HG03097 (cell line): ENCODE data around the gene COTL1.
"Not testable (repeated sequence)": the region's sequence is repeated elsewhere in the genome, so short reads cannot be mapped to it uniquely, and the experiment has no call there.

ENCODE experiments used
- ATAC-seq: cut with Tn5 transposase; IDR thresholded peaks from one replicate; pipeline ENCODE4 v1.9.1; 2021; ENCODE audit not compliant: unreplicated experiment, low FRiP score

The COTL1 gene

DNA sequence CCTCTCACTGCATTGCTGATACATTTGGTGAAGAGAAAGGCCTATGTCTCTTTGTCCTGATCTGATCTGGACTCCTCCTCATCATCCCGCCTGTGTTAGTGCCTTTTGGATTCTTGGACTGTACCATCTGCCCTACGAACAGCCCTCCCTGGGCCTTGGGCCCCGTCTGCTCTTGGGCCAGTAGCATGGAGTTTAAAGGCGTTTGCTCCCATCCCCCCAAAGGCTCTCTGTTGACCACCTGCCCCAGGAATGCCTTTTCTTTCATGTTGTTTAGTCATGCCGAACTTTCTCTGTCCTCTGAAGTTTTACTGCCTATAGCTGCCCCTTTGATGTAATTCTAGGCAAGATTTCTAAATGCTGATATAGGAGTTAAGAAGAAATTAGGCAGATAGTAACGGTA lies 82.5 kb downstream of the COTL1 start:
- no peak for ATAC-seq

DNA sequence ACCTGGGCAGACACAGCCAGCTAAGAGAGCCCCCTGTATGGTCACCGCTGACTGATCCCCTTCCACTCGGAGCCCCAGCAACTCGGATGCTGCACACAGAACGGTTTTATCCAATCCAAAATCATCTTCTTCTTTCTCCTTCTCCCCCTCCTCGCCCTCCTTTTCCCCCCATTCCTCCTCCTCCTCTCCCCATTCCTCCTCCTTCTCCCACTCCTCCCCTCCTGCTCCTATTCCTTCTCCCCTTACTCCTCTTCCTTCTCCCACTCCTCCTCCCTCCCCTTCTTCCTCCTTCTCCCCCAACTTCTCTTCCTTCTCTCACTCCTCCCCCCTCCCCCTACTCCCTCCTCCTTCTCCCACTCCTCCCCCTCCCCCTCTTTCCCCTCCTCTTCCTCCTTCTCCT lies 83.1 kb downstream of the COTL1 start:
- ATAC-seq, result no peak

DNA sequence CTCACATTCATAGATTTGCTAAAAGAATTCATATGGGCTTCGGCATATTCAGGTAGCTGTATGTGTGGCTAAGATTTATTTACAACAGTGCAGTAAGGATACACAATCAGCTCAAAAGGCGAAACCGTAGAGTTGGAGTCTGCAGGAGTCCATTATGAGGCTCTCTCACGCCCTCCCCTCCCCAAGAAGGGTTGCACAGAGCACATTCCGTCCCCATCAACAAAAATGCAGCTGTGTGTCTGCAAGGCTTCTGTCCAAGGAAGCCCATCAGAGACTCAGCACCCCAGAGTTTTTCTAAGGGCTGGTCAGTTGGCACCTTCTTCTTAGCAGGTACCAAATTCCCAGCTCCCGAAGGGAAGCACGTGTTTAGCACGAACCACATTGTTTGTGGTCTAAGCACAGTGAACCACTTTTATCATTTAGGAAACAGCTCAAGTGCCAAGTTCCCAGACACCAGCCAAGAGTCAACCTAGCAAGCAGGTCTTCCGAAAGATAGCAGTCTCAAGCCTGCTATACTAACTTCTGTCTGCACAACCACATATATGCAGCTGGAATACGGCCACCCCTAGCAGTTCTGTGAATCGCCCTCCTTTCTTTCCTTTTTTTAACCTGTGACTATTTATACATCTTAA lies 84.9 kb downstream of the COTL1 start:
- ATAC-seq, result no peak

DNA sequence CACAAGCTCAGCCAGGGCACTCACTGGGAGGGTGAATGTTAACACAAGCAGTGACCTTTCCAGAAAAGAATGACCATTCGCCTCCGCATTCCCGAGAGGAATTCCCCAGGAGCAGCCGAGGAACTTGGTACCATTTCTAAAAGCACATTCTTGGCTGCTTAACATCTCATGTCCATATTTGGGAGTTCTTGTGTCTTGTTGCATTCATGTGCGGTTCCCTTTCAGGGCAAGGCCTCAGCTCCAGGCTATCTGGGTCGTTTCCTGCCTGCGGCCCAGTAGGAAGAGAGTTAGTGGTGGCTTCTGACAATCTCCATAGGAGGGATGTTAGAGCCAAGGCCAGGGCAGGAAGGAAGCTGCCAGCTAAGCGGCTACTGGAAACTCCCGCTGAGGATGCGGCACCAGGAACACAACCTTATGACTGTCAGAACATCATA lies 85.6 kb downstream of the COTL1 start:
- no peak for ATAC-seq

DNA sequence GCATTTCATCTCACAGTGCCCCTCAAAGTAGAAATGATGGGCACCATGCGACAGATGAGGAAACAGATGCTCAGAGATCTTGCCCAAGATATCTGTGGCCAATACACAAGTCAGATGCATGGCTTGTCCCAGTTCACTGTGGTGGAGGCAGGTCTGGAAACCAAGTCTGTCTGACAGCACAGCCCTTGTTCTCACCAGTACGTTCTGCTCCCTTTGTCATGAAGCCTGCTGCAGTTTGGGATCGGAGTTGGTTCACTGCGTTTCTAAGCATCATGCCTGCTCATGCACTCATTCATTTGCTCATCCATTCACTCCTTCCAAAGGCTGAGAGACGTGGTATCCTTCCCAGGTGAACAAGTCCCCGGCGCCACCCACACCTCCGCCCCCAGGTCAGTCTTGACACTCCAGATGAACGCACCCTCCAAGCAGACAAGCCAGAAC lies 86.2 kb downstream of the COTL1 start:
- no peak for ATAC-seq

DNA sequence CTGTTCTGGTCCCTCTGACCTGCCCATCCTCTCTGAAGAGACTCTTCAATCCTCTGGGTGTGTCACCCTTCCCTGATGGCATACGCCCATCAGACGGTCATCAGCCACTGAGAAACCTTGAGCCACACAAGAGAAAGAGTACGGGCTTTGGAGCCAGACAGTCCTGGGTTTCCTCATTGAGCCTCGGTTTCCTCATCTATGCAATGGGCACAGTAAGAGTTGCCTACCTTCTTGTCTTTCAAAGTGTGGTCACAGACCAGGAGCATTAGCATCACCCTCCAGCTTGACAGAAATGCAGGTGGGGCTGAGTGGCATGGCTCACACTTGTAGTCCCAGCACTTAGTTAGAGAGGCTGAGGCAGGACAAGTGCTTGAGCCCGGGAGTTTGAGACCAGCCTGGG lies 87.3 kb downstream of the COTL1 start:
- ATAC-seq, result no peak

DNA sequence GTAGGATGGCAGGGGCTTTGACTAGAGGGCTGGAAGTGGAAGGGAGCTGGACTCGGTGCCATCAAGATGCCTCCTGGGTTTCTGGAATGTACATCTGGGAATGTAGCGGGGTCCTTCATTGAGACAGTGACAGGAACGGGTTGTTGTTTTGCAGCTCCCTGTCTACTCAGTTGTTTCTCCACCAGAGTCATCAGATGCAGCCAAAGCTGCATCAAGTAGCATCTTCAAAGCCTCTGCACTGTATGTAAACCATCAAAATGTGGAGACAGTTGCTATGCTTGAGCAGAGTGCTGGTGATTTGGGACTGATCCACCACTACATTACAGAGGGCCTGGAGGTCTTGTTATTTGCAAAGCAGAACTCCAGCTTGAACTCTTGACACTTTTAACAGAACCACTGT lies 88.3 kb downstream of the COTL1 start:
- ATAC-seq, result no peak

DNA sequence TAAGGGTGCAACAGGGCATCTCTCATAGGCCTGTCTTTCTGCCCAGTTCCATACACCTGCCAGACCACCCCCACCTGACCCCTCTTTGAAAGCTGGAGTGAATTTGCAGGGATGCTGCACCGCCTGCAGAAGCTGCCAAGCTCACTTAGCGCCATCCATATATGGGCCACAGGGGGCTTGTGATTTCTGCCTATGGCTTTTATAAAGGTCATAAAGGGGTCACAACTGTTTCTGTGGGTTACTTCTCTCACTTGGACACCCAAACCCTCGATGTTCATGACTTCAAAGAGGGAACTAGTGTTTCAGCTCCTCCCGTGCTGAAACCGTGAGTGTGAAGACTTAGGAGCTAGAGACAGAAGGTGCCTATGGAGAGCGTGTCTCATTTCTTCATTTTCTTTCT lies 89.6 kb downstream of the COTL1 start:
- no peak for ATAC-seq

DNA sequence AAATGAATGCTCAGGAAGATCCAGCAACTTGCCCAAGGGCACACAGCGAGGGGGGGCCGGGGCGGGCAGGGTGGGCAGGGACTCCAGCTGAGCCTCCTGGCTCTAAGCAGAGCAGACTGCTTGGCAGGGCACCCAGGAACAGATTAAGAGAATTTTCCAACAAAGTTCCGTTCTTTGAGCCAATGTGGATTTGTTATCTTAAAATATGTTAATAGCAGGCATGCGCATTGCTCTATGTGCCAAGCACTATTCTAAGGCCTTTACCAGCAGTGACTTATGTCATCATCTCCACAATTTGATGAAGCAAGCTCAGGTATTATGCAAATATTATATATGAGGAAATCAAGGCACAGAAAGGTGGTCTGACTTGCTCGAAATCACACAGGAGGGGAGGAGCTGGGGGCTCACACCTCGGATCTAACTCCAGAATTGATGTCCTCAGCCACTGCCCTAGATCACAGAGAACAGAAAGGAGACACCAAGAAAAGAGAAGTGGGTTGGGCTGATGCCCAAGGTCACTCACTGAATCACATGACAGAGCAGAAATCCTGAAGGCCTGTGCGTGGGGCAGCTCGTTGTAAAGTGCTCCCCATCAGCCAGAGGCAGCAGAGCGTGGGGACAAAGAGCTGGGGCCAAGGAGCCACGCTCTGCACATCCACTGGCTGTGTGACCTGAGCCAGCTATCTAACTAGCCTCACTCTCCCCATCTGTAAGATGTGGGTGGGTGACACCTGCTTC lies 90.2 kb downstream of the COTL1 start:
- no peak for ATAC-seq

DNA sequence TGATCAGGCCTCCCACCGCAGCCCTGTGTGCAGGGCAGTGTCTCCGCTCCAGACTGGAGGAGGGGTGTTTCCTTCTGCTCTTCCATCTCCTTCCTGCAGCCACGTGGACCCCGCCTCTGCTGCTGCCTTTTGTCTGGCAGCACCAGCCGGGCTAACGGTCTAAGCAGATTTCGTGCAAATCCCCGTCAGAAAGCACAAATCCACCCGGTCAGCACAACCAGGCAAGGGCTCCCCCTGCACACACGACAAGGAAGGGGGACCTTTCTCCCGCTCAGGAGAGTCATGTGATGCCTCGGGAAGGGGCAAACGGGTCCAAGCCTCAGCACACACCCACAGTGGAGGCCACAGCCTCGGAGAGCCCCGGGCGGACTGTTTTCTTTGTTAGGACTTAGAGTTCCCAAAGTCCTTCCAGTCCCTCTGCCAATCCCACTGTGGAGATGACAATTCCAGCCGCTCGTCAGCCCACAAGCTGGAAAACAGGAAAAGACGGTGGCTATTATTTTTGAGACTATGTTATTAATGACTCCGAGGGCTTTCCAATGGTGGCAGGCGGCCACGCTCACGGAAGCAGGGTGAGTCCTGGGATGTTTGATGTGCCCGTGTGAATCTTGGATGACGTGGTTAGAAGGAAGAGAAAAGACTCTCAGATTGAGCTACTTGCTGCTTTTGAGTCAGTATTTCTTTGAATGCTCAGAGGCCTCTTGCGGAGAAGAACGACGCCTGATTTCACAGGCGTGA lies 90.9 kb downstream of the COTL1 start:
- no peak for ATAC-seq

DNA sequence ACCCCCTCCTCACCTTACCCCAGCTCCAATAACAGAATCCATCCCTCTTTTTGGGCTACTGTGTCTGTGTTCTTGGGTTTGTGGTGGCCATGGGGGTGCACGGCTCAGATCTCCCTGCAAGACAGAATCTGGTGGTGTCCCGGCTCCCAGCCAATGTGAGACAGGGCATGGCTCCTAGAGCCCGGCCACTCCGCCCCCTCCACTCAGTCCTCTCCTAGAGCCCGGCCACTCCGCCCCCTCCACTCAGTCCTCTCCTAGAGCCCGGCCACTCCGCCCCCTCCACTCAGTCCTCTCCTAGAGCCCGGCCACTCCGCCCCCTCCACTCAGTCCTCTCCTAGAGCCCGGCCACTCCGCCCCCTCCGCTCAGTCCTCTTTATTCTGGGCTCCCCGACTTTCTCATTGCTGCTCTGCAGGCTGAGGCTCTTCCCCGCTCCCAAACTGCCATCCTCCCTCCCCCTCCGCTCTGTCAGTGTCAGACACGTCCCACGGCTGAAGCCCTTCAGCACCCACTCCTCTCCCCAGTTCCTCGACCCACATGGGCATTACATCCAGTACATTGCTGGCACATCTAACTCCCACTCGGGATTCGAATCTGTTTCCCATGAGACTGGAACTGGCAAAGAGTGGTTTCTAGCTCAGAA lies 92.8 kb downstream of the COTL1 start:
- not testable (repeated sequence) for ATAC-seq

DNA sequence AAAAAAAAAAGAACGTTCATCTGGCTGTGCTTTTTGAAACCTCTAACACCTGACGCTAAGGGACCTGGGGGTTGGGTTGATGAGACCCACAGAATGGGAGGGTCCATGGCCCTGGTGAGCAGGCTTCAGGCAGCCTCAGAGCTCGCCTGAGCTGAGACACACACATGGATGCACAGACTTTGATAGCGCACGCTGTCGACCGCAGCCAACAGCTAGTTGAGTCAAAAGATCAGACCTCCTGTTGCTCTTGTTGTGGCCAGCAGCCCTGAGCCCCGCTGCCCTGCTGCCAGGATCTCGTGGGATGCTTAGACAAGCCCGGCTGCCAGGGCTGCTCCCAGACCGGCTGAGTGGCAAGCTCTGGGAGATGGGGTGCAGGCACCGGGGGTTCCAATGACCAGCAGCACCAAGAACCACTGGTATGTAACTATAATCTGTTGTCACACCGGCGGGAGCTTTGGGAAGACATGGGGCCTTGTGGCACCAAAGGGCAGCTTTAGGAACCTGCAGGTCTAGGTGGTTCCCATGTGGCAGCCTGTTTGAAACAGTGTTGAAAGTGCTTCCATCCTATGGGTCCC lies 93.4 kb downstream of the COTL1 start:
- ATAC-seq, result no peak

DNA sequence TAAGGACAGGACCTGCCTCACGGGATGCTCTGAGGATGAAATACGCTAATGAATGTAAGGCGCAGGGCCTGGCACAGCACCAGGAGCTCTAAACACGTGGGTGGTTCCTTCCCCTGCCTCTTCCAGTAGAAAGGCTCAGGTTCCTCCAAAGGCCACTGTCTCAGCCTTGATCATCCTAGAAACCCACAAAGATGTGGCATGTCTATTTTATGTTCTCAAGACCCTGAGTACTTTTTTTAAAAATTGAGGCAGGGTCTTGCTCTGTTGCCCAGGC lies 96.4 kb downstream of the COTL1 start:
- no peak for ATAC-seq

DNA sequence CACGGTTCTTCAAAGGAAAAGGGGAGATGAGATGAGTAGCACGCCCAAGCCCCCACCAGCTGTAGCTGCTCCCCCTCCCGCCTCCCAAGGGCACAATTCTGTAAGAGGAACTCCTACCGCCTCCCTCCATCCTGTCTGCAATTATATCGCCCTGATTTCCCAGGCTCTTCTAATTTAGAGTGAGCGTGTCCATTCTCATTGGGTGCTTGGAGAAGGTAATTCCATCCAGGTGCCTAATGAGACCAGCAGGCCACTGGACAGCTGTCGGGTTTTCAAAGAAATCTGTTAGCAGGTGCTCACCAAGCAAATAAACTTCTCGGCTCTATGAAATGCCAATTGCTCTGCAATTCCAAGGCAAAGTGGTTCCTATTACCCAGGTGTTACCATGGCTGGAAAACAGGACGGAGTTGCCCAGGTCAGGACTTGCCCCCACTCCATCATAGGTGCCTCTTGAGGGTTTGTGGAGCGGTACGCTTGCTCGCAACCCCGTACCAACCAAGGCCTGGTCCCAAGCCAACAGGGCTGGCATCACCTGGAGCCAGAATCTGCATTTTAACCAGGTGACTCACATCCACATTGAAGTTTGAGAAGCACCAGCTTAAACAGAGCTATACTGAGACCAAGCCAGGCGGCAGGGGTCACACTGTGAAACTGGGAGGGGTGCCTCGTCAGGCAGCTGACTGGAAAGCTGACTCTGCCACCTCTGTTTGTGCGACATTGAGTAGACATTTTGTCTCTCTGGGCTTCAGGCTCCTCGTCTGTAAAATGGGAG lies 97.0 kb downstream of the COTL1 start:
- no peak for ATAC-seq

DNA sequence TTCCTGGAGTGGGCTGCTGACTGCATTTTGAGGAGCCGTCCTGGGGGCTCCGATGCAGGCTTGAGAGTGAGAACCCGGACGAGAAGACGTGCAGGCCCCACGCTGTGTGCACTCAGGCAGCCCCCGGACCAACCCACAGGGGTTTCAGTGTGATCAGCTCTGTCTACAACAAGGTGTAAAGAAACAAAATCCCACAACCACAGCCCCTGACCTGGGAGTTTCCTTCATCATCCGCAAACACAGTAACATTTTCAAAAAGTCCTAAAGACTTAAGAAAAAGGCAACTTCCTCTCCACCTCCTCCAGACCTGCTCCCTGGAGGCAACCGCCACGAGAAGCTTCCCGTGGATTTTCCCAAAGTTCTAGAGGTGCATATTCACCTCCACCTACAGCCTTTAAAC lies 98.0 kb downstream of the COTL1 start:
- ATAC-seq, result no peak

DNA sequence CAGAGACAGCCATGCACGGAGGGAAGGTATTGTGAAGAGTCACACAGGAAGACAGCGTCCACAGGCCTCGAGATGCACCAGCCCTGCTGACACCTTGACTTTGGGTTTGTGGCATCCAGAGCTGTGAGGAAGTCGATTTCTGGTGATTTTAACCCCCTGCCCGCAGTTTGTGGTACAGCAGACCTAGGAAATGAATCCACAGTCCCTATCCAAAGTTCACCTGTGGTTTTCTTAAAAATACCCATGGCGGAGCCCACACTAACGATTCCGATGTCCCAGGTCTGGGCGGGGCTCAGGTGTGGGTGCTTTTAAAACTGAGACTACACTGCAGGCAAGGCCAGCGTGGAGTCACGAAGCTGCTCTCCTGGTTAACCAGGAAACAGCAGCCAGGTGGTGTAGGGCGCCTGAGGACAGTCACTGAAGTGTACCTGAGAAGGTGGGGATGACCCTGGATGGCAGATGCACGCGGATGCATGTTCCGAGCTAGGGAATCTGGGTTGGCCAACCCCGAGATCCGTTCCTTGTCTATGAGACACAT lies 99.0 kb downstream of the COTL1 start:
- no peak for ATAC-seq

DNA sequence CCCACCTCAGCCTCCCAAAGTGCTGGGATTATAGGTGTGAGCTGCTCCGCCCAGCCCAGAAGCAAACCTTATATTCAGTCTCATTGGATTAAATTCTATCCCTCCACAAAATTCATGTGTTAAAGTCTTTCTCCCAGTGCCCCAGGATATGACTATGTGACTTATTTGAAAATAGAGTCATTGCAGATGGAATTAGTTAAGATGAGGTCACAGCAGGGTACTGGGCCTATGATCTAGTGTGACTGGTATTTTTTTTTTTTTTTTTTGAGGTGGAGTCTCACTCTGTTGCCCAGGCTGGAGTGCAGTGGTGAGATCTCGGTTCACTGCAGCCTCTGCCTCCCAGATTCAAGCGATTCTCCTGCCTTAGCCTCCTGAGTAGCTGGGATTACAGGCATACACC lies 99.7 kb downstream of the COTL1 start:
- not testable (repeated sequence) for ATAC-seq

DNA sequence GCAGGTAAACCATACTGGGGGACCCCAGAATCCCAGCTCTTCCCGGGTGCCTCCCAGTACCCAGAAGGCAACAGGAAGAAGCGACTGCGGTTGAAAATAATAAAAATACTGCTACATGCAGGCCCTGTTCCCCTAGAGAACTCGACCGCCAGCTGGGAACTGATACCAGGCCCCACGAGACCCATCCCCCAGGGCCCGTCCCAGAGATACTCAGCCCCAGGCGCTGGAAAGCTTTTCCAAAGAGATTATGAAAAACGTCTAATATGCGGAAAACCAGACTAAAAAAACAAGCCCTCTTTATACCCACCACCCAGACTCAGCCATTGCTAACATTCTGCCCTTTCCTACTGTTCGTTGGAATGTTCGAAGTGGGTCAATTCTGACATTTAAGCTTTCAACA lies 100.5 kb downstream of the COTL1 start:
- ATAC-seq, result no peak
